DND-41 (cell line): Measurements from ENCODE around the gene RNF151.
A peak's percentile ranks its signal among the peaks of the same experiment; 100 is the strongest.

Experiments used
- ATAC-seq: fragments of 200-7000 bp; cut with Tn5 transposase; 3 replicates; pipeline ENCODE4 v1.9.1; 2021; ENCODE audit warnings: low read depth; ENCODE audit not compliant: insufficient read depth
- DNase-seq: peaks from one replicate; pipeline ENCODE4 v3.0.0-alpha.2; 2020
- H2AFZ ChIP-seq: 2 replicates; pipeline ENCODE4 v1.6.0; 2012; ENCODE audit warnings: low read depth, low read length
- H3K27ac ChIP-seq: 2 replicates; pipeline ENCODE4 v1.5.1; 2012; ENCODE audit warnings: low read length, inconsistent platforms
- H3K27me3 ChIP-seq: fragments of 200-600 bp; sonication (generic); 2 replicates; pipeline ENCODE4 v1.6.0; 2012; ENCODE audit warnings: low read length, mild to moderate bottlenecking, inconsistent platforms; ENCODE audit not compliant: insufficient read depth, poor library complexity
- H3K36me3 ChIP-seq: 2 replicates; pipeline ENCODE4 v1.5.1; 2012; ENCODE audit warnings: low read length, inconsistent platforms; ENCODE audit not compliant: insufficient read depth
- H3K4me1 ChIP-seq: 2 replicates; pipeline ENCODE4 v1.5.1; 2012; ENCODE audit warnings: mild to moderate bottlenecking, low read length; ENCODE audit not compliant: insufficient read depth
- H3K4me2 ChIP-seq: 2 replicates; pipeline ENCODE4 v1.6.0; 2012; ENCODE audit warnings: mild to moderate bottlenecking, moderate library complexity, low read length, inconsistent platforms; ENCODE audit not compliant: insufficient read depth
- H3K4me3 ChIP-seq, 2 experiments: fragments of 200-600 bp in 1 of 2; shearing (Covaris generic) in 1 of 2; 2 replicates each; pipeline ENCODE4 v1.5.1; 2012 to 2016; ENCODE audit warnings: inconsistent platforms in 2 of 2, low read length in 2 of 2, mild to moderate bottlenecking in 2 of 2, low read depth in 1 of 2, moderate library complexity in 1 of 2
- H3K79me2 ChIP-seq: 2 replicates; pipeline ENCODE4 v1.6.0; 2012; ENCODE audit warnings: low read length, inconsistent platforms; ENCODE audit not compliant: insufficient read depth
- H3K9ac ChIP-seq: 2 replicates; pipeline ENCODE4 v1.6.0; 2012; ENCODE audit warnings: low read depth, mild to moderate bottlenecking, inconsistent platforms, low read length, moderate library complexity
- H3K9me3 ChIP-seq: 2 replicates; pipeline ENCODE4 v1.5.1; 2012; ENCODE audit warnings: low read length, moderate library complexity, mild to moderate bottlenecking, inconsistent platforms; ENCODE audit not compliant: insufficient read depth, severe bottlenecking
- H4K20me1 ChIP-seq: 2 replicates; pipeline ENCODE4 v1.6.0; 2012; ENCODE audit warnings: low read length; ENCODE audit not compliant: insufficient read depth
- EZH2 ChIP-seq: IDR thresholded peaks from 3 replicates; pipeline ENCODE4 v1.6.1; 2012; ENCODE audit warnings: borderline replicate concordance, low read depth, mild to moderate bottlenecking, moderate library complexity, low read length, inconsistent platforms; ENCODE audit not compliant: severe bottlenecking
- TF ChIP-seq, protein P1 (sequence below): IDR thresholded peaks from 2 replicates; pipeline ENCODE4 v1.5.1; 2012; ENCODE audit warnings: borderline replicate concordance, low read length, moderate library complexity, mild to moderate bottlenecking; ENCODE audit not compliant: poor library complexity, severe bottlenecking; ENCODE audit errors: extremely low read depth

RNF151 gene

DNA sequence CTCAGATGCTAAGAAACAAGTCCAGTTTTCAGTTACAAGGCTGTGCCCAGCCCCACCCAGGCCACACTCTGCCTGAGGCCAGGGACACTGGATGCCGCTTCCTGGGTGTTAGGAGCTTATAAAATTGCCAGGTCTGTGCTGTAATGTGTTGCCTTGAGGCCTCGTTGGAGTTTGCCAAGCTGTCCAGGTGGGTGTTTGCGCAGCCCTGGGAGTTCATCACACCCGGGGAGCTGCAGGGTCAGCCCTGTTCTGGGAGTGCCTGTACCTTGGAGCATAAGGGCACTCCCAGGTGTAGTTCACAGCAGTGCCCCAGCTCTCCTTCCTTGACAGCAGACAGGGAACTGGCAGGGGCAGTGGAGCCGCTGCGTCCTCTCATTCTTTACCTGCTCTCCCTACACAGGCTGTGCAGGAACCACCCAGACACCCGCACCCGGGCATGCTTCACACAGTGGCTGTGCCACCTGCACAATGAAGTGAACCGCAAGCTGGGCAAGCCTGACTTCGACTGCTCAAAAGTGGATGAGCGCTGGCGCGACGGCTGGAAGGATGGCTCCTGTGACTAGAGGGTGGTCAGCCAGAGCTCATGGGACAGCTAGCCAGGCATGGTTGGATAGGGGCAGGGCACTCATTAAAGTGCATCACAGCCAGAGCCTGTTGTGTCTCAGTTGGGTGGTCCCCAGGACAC lies 19.0 kb downstream of the RNF151 start:
- TF ChIP-seq, protein P1, sequence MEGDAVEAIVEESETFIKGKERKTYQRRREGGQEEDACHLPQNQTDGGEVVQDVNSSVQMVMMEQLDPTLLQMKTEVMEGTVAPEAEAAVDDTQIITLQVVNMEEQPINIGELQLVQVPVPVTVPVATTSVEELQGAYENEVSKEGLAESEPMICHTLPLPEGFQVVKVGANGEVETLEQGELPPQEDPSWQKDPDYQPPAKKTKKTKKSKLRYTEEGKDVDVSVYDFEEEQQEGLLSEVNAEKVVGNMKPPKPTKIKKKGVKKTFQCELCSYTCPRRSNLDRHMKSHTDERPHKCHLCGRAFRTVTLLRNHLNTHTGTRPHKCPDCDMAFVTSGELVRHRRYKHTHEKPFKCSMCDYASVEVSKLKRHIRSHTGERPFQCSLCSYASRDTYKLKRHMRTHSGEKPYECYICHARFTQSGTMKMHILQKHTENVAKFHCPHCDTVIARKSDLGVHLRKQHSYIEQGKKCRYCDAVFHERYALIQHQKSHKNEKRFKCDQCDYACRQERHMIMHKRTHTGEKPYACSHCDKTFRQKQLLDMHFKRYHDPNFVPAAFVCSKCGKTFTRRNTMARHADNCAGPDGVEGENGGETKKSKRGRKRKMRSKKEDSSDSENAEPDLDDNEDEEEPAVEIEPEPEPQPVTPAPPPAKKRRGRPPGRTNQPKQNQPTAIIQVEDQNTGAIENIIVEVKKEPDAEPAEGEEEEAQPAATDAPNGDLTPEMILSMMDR: no peak
- no peak for TF ChIP-seq EZH2
- peak overlapping the region; percentile 100 for H3K4me2 ChIP-seq
- no peak for DNase-seq
- no peaks in the 10 kb centered on the region for H3K9me3 ChIP-seq
- no peak overlapping the region for H3K27ac ChIP-seq
- peak overlapping the region; percentile 93 for H3K9ac ChIP-seq
- peaks cover 18% of the 10 kb centered on the region for H3K79me2 ChIP-seq
- no peak for ATAC-seq
- H3K27me3 ChIP-seq: peaks cover 14% of the 10 kb centered on the region
- peaks cover 24% of the 10 kb centered on the region for H3K4me1 ChIP-seq
- peaks cover 16% of the 10 kb centered on the region for H3K36me3 ChIP-seq
- H2AFZ ChIP-seq: no peak overlapping the region
- H4K20me1 ChIP-seq: 0 out of 2 replicates have a peak, but pooled peaks cover 4% of the 10 kb centered on the region
- peak overlapping the region in 1 of 2 experiments; percentile 88; a peak in 1 of 4 replicates for H3K4me3 ChIP-seq

DNA sequence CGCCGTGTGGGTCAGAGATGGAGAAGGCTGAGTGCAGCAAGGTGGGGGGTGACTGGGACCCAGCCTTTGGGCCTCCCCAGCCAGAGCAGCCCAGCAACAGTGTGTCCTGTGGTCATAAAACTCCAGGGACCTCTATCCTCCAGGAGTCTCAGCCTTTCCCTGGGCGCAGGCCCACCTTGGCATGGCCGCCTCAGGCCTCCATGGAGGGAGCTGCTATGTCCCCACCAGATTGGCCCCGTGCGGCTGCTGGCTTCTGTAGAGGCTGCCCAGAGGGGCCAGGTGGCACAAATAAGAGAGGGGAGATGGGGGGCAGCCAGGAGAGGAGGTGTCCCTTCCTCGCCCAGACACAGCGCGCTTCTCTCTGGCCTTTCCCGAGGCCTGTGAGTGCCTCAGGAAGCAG lies 20.5 kb downstream of the RNF151 start:
- Histone ChIP-seq H3K9ac (no peak overlapping the region), H3K36me3 (peaks cover 16% of the 10 kb centered on the region), H3K79me2 (peaks cover 18% of the 10 kb centered on the region), H2AFZ (no peak overlapping the region), H3K27ac (no peak overlapping the region), H3K4me3 (no peak overlapping the region), H3K27me3 (peaks cover 12% of the 10 kb centered on the region), H3K9me3 (no peaks in the 10 kb centered on the region), H3K4me1 (peaks cover 24% of the 10 kb centered on the region), H3K4me2 (no peak overlapping the region), H4K20me1 (no peaks in the 10 kb centered on the region)
- DNase-seq (no peak), ATAC-seq (no peak)
- TF ChIP-seq EZH2: no peak
- TF ChIP-seq, protein P1: no peak

DNA sequence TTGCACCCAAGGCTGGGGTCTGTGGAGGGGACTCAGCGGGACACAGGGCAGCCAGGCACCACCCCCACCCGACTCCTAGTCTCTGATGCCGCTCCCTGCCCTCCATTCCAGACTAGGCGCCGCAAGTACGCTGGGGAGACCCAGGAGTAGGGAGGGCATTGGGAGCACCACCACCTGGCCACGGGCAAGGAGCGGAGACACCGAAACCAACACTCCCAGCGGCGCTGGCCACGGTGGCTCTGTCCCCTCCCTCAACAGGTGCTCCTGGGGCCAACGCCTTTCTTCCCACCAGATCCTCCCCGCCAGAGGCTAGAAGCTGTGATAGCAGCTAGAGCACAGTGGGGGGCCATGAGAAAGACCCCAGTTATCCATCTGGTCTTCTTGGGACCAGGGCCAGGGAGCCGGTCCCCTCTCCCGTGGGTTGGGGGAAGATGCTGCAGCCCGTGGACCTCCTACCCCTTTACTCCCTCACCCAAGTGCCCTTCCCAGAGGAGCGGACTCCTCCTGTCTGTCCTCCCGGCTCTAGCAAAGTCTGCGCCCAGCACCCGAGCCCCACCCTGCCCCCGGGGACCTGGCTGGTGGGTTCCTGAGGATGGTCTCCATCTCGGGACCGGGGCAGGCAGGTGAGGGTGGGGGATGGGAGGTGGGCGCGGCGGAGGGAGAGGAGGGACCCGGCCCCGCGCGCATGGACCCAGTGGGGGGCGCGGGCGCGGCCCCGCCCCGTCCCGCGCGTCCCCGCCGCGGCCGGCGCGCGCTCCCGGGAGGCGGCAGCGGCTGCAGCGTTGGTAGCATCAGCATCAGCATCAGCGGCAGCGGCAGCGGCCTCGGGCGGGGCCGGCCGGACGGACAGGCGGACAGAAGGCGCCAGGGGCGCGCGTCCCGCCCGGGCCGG lies 22.8 kb downstream of the RNF151 start, which contains the start of gene SYNGR3:
TSS of gene SYNGR3 (plus strand) at position 762 of the 892 bp plus-strand sequence. CDS start 133 bp downstream, outside the sequence.
- H2AFZ ChIP-seq: no peak within 1 kb of the TSS

More for the DNA sequence above, 22.8 kb downstream of the RNF151 start, which contains the start of gene SYNGR3:
- ATAC-seq (no peak), DNase-seq (no peak)
- peaks cover 9% of the 10 kb centered on the region for H3K79me2 ChIP-seq
- no peaks in the 10 kb centered on the region for H3K9me3 ChIP-seq
- TF ChIP-seq EZH2: no peak
- TF ChIP-seq, protein P1: no peak
- no peak within 1 kb of the TSS for H3K9ac ChIP-seq
- no peaks in the 10 kb centered on the region for H4K20me1 ChIP-seq
- no peak within 1 kb of the TSS for H3K27ac ChIP-seq
- no peak within 1 kb of the TSS for H3K4me2 ChIP-seq
- H3K36me3 ChIP-seq: peaks cover 16% of the 10 kb centered on the region
- no peak within 1 kb of the TSS for H3K4me3 ChIP-seq
- no peaks in the 10 kb centered on the region for H3K27me3 ChIP-seq
- H3K4me1 ChIP-seq: peaks cover 12% of the 10 kb centered on the region
